ENCODE results near the gene CDKN2B. TPM values are rescaled to one million over a fixed set of nuclear protein-coding genes. Genes with fewer than 3 reads are reported as not detected.

CDKN2B gene, protein sequence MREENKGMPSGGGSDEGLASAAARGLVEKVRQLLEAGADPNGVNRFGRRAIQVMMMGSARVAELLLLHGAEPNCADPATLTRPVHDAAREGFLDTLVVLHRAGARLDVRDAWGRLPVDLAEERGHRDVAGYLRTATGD
- 2.7 and 14.9 TPM in 2 replicates for total RNA-seq

GRCh38 chr9:22008717-22009505, at the start of gene CDKN2B:
TSS of gene CDKN2B (minus strand) at chr9:22009305. CDS start at chr9:22008953, 352 bp downstream.

DNA sequence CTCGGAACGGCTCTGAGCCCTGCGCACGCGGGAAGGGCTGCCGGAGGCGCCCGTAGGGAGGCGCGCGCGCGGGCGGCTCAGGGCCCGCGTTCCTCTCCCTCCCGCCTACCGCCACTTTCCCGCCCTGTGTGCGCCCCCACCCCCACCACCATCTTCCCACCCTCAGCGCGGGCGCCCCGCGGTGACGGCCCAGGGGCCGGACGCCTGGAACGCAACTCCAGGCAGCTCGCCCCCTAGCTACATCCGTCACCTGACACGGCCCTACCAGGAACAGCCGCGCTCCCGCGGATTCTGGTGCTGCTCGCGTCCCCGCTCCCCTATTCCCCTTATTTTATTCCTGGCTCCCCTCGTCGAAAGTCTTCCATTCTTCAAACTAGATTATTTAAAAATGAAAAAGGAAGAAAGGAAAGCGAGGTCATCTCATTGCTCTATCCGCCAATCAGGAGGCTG, 14.5 kb downstream of the CDKN2B start, which contains the start of gene CDKN2B-AS1:
CDKN2B-AS1 (plus strand) TSS at position 236 of the 450 bp plus-strand sequence.

GRCh38 chr9:21993893-21994555, 15.1 kb downstream of the CDKN2B start, which contains the start of gene CDKN2A:
TSS of gene CDKN2A (minus strand) at chr9:21994392.

Other genes starting within 250 kb of the CDKN2B start
- gene MTAP, start 206.7 kb downstream of the CDKN2B start, total RNA-seq, result 32.5 and 42.1 TPM in 2 replicates
- 2.1 and 4.9 TPM in 2 replicates for gene CDKN2A, start 14.9 kb downstream of the CDKN2B start, total RNA-seq
- gene CDKN2B-AS1, start 14.5 kb downstream of the CDKN2B start, total RNA-seq, result 1.1 and 2.3 TPM in 2 replicates

Data from epithelial cell of umbilical artery (primary cell).